ENCODE results near the gene GAB2. TPM values are rescaled to one million over a fixed set of nuclear protein-coding genes. Genes with fewer than 3 reads are reported as not detected.

GAB2 gene
- total RNA-seq, 4 donors from 2014 or later, result 39.6 to 57.3 (median 46.6) TPM

- H3K4me1 ChIP-seq, result no peaks in the 10 kb centered on the region
- no peaks in the 10 kb centered on the region for H3K27me3 ChIP-seq
- H3K27ac ChIP-seq, result no peak overlapping the region
- H3K36me3 ChIP-seq, result no peaks in the 10 kb centered on the region
- H3K4me3 ChIP-seq, result no peak overlapping the region
- WGBS, 2 donors, result 81 to 82% methylated on average over 4 of the region's 4 CpGs
- no peak for DNase-seq (ENCODE audit: low spot score in 2 of 2)
- TF ChIP-seq EP300 (IDR thresholded peaks at IDR 0.05) (no peak), CTCF (IDR thresholded peaks at IDR 0.05) (no peak), POLR2A (IDR thresholded peaks at IDR 0.05) (no peak)
- no peaks in the 10 kb centered on the region for H3K9me3 ChIP-seq
Observed at GRCh38 chr11:78449866-78450265, 32.2 kb upstream of the GAB2 start.

- DNase-seq (ENCODE audit: low spot score in 2 of 2), result no peak
- Histone ChIP-seq H3K27ac (no peak overlapping the region), H3K27me3 (no peaks in the 10 kb centered on the region), H3K36me3 (peaks cover 0 to 24% (median 0%) of the 10 kb centered on the region in 3 donors), H3K4me1 (no peaks in the 10 kb centered on the region), H3K4me3 (no peak overlapping the region), H3K9me3 (no peaks in the 10 kb centered on the region)
- TF ChIP-seq POLR2A (IDR thresholded peaks at IDR 0.05) (no peak), EP300 (IDR thresholded peaks at IDR 0.05) (no peak), CTCF (IDR thresholded peaks at IDR 0.05) (no peak)
Observed at GRCh38 chr11:78446210-78446609, 28.6 kb upstream of the GAB2 start.

- Histone ChIP-seq H3K4me1 (no peaks in the 10 kb centered on the region), H3K9me3 (no peaks in the 10 kb centered on the region), H3K27me3 (no peaks in the 10 kb centered on the region), H3K36me3 (peaks cover 0 to 32% (median 0%) of the 10 kb centered on the region in 3 donors), H3K4me3 (no peak overlapping the region), H3K27ac (no peak overlapping the region)
- WGBS, 2 donors, result 86 to 89% methylated on average over 1 of the region's 1 CpG
- no peak for DNase-seq (ENCODE audit: low spot score in 2 of 2)
- TF ChIP-seq EP300 (IDR thresholded peaks at IDR 0.05), result no peak
- no peak for TF ChIP-seq POLR2A (IDR thresholded peaks at IDR 0.05)
- TF ChIP-seq CTCF (IDR thresholded peaks at IDR 0.05), result no peak
Observed at GRCh38 chr11:78444726-78445125, 27.1 kb upstream of the GAB2 start.

GRCh38 chr11:78441956-78442355 lies 24.3 kb upstream of the GAB2 start:
- no peak for DNase-seq (ENCODE audit: low spot score in 2 of 2)
- Histone ChIP-seq H3K27me3 (no peaks in the 10 kb centered on the region), H3K36me3 (peaks cover 0 to 32% (median 0%) of the 10 kb centered on the region in 3 donors), H3K4me3 (no peak overlapping the region), H3K9me3 (no peaks in the 10 kb centered on the region), H3K27ac (no peak overlapping the region), H3K4me1 (no peaks in the 10 kb centered on the region)
- TF ChIP-seq CTCF (IDR thresholded peaks at IDR 0.05), result no peak
- no peak for TF ChIP-seq EP300 (IDR thresholded peaks at IDR 0.05)
- no peak for TF ChIP-seq POLR2A (IDR thresholded peaks at IDR 0.05)
- WGBS, 2 donors, result 81 to 83% methylated on average over 4 of the region's 4 CpGs

GRCh38 chr11:78438298-78438975 lies 20.8 kb upstream of the GAB2 start:
- TF ChIP-seq POLR2A (IDR thresholded peaks at IDR 0.05) (no peak), EP300 (IDR thresholded peaks at IDR 0.05) (no peak), CTCF (IDR thresholded peaks at IDR 0.05) (no peak)
- H3K27me3 ChIP-seq, result no peaks in the 10 kb centered on the region
- no peaks in the 10 kb centered on the region for H3K4me1 ChIP-seq
- H3K27ac ChIP-seq, result no peak overlapping the region
- H3K36me3 ChIP-seq, result peaks cover 0 to 28% (median 0%) of the 10 kb centered on the region in 3 donors
- no peak overlapping the region for H3K4me3 ChIP-seq
- no peaks in the 10 kb centered on the region for H3K9me3 ChIP-seq
- no peak for DNase-seq (ENCODE audit: low spot score in 2 of 2)
- WGBS, 2 donors, result 69 to 71% methylated on average over 5 of the region's 5 CpGs

Data from tibial nerve (tissue), 4 donors.